AG09319 (cell line): ENCODE measurements around the gene POLE4.

Experiments used
- DNase-seq: peaks from one replicate; pipeline ENCODE4 v3.0.0-alpha.2; 2010; ENCODE audit warnings: low read depth; ENCODE audit errors: extremely low read depth
- TF ChIP-seq, protein P1 (sequence below): IDR thresholded peaks from 2 replicates; pipeline ENCODE4 v1.5.1; 2011; ENCODE audit warnings: low read depth, mild to moderate bottlenecking, inconsistent platforms, low read length, moderate library complexity

POLE4 gene

DNA sequence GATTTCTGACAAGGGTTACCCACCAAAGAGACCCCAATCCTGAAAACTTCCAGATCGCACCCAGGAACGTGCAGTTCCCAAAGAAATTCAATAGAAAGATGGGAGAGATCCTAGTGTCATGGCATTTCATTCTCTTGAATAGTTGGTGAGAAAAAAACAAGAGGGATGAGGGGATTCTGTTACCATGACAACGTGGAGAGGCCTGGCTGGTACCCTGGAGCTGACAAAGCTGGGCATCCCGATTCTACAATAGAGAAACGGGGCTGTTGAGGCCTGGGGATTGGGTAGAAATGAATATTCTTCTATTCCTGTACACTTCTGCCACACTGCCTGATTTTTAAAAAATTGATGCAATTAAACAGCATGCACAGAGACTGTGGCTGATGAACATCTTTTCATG lies 41.0 kb downstream of the POLE4 start:
- TF ChIP-seq, protein P1, sequence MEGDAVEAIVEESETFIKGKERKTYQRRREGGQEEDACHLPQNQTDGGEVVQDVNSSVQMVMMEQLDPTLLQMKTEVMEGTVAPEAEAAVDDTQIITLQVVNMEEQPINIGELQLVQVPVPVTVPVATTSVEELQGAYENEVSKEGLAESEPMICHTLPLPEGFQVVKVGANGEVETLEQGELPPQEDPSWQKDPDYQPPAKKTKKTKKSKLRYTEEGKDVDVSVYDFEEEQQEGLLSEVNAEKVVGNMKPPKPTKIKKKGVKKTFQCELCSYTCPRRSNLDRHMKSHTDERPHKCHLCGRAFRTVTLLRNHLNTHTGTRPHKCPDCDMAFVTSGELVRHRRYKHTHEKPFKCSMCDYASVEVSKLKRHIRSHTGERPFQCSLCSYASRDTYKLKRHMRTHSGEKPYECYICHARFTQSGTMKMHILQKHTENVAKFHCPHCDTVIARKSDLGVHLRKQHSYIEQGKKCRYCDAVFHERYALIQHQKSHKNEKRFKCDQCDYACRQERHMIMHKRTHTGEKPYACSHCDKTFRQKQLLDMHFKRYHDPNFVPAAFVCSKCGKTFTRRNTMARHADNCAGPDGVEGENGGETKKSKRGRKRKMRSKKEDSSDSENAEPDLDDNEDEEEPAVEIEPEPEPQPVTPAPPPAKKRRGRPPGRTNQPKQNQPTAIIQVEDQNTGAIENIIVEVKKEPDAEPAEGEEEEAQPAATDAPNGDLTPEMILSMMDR, result no peak
- DNase-seq, result no peak

DNA sequence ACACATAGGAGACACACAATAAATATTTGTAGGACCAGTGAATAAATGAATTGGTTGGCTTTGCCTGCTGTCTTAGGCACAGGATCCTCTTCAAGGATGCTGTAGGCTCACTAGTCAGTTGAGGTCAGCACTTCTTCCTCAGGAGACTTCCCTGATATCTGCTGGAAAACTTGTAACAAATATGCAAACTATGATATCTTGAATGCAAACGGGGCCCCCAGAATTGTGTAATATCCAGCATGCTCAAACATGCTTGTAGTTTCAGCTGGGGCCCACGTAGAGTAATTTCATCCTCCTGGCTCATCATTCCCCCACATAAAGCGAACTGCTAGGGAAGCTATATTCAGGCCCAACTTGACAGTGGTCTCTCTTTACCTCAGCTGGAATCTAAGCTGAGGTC lies 43.6 kb downstream of the POLE4 start:
- DNase-seq, result no peak

GRCh38 chr2:75003276-75003675 lies 44.8 kb downstream of the POLE4 start:
- DNase-seq, result no peak
- TF ChIP-seq, protein P1, result no peak

More for the DNA sequence above, 43.6 kb downstream of the POLE4 start:
- TF ChIP-seq, protein P1, result no peak

DNA sequence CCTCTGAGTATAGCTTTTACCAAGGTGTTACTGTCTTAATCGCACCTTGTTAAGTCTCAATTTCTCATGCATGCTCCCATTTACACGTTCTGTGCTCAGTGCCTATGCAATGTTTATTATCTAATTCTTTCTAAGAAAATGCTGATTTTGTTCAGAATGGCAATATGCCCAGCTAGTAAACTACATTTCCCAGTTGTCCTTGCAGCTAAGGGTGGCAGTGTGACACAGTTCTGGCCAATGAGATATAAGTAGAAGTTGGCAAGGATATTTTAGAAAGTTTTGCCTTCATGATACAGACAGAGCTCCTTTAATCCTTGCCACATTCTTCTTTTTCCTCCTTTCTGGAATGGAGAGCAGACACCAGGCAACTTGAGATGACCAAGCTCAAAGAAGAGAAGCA lies 45.3 kb downstream of the POLE4 start:
- DNase-seq, result no peak
- TF ChIP-seq, protein P1, result no peak

- TF ChIP-seq, protein P1, result no peak
Observed at GRCh38 chr2:75006041-75006440, 47.6 kb downstream of the POLE4 start.

DNA sequence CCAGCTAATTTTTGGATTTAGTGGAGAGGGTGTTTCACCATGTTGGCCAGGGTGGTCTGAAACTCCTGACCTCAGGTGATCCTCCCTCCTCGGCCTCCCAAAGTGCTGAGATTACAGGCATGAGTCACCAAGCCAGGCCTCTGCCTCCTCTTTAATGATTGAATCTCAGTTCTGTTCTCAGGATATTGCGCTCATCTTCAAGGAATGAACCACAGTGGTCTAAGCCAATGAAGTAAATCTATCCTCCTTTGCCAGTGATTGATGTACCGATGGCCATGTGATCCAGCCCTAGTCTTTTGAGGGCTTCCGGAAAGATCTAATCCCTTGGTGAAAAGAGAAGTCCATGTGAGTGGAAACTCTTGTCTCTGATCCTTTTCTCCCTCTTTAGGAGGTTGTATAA lies 48.6 kb downstream of the POLE4 start:
- DNase-seq, result no peak

More at GRCh38 chr2:75006041-75006440, 47.6 kb downstream of the POLE4 start:
- no peak for DNase-seq

DNA sequence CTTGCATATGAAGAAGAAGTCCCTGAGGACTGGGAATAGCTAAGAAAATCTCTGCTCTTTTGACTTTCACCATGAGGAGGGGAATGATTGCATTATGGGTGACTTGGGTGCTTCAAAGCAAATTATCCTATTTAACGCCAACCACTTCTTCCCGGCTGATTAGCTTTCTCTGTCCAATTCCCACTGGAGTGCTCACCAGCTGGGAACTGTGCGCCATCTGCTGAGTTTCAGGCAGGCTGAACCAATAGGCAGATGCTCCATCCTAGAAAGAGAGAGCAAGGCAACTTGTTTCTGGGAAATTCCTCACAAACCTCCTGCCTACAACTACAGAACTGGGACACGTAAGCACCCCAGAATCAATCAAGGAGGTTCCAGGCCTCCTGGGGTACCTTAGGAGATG lies 49.4 kb downstream of the POLE4 start:
- DNase-seq, result no peak
- TF ChIP-seq, protein P1, result no peak

More for the DNA sequence above, 48.6 kb downstream of the POLE4 start:
- TF ChIP-seq, protein P1, result no peak
